Endometrium (tissue), 2 donors: ENCODE data around the gene SSX2B.
"Not testable (repeated sequence)": the region's sequence is repeated elsewhere in the genome, so short reads cannot be mapped to it uniquely, and the experiment has no call there.

Source experiments
- FAIRE-seq: peaks from 2 replicates; lab custom pipeline; 2012; peaks lifted over from hg19 to GRCh38; lab: Jason Lieb, UNC
- donor health status: control.
- donor health status: control.

Gene SSX2B

GRCh38 chrX:52750952-52751351 lies at the start of gene SSX2B:
TSS of gene SSX2B (plus strand) at chrX:52751252. CDS start at chrX:52752681, 1,429 bp downstream.
- FAIRE-seq: not testable (repeated sequence)

DNA sequence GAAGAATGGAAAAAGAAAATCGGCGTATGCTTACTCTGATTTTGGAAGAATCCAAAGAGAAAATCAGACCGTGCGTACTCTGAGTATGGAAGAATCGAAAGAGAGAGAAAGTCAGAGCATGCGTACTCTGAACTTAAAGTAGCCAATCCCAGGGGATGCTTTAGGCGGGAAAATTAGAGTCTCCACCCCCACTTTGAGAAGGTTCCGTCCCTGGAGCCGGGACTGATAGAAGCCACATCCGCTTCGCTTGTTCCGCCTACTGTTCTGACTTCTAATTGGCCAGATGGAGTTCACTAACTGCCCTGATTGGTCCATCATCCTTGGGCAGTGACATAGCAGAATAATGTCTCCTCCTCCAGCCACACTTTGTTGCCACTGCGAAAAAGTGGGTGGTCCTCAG lies 44.0 kb upstream of the SSX2B start, which contains the start of gene SSX2:
SSX2 (minus strand) TSS at position 101 of the 400 bp plus-strand sequence. CDS start 1,429 bp downstream, outside the sequence.
- FAIRE-seq: not testable (repeated sequence)

DNA sequence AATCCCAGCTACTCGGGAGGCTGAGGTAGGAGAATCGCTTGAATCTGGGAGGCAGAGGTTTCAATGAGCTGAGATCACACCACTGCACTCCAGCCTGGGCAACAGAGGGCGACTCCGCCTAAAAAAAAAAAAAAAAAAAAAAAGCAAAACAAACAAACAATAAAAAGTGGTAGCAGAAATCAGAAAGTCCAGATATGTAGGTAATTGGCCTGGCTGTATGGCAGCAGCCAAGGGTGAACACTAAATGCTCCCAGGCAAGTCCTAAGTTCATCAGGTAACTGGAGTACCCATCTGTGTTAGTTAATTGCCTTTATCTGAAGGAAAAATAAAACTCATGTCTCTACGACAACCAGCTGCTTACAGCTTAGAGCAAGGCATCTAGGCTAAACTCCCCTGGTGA lies 14.9 kb downstream of the SSX2B start:
- FAIRE-seq: not testable (repeated sequence)

DNA sequence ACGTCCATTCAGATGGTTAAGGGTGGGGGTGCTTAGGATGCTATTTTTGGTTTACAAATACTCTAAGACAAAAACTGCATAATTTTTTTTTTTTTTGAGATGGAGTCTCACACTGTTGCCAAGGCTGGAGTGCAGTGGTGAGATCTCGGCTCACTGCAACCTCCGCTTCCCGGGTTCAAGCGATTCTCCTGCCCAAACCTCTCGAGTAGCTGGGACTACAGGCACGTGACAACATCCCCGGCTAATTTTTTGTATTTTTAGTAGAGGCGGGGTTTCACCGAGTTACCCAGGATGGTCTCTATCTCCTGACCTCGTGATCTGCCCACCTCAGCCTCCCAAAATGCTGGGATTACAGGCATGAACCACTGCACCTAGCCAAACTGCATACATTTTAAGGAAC lies 22.5 kb downstream of the SSX2B start:
- not testable (repeated sequence) for FAIRE-seq

- not testable (repeated sequence) for FAIRE-seq
Observed at GRCh38 chrX:52797327-52797726, 46.3 kb downstream of the SSX2B start, which contains the start of gene SPANXN5. TSS of gene SPANXN5 (minus strand) at chrX:52797427. CDS start at chrX:52797348, 79 bp downstream.

DNA sequence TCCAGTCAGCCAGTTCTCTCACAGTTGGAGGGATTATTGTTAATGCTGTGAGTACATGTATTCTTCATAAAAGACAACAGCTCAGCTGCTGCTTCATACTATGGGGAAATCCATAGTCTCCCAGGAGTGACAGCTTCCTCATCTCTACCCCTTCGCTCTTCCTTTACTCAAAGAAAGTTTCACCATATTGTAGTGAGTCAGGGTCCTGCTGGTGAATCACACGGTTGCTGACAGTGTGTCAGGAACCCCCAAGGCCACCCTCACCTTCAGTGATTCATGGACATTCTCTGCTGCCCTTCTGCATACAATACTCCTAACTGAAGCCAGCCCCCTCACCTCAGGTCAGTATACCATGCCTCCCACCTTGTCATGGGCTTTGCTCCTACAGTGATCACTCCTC lies 53.8 kb downstream of the SSX2B start:
- not testable (repeated sequence) for FAIRE-seq
